IMR-90 (cell line): ENCODE measurements around the gene STARD4. TPM values are rescaled to one million over a fixed set of nuclear protein-coding genes. Genes with fewer than 3 reads are reported as not detected.
A peak's percentile ranks its signal among the peaks of the same experiment; 100 is the strongest.

Experiments
- ATAC-seq: fragments of 200-7000 bp; cut with Tn5 transposase; 2 replicates; pipeline ENCODE4 v1.9.1; 2020; ENCODE audit warnings: low read depth, mild to moderate bottlenecking, moderate library complexity
- BruUV-seq: library from RNA; stranded (reverse); fragments of 400-500 nt; replicated peaks from 2 replicates; lab custom pipeline; 2021; lab: Mats Ljungman, UMichigan
- CTCF ChIA-PET: fragments of 300-600 bp; formaldehyde crosslinking; extraction: SDS; loops from one replicate; lab custom pipeline; 2021; ENCODE audit warnings: antibody characterized with exemption; lab: Yijun Ruan, JAX
- POLR2A ChIA-PET: fragments of 300-600 bp; sonication (Branson Sonifier 250); formaldehyde crosslinking; loops from one replicate; lab custom pipeline; 2022; ENCODE audit warnings: antibody characterized with exemption; ENCODE audit not compliant: unreplicated experiment; lab: Charles Lee
- DNase-seq: peaks from one replicate; pipeline ENCODE4 v3.0.0; 2013
- H2AFZ ChIP-seq: replicated peaks from 2 replicates; pipeline ENCODE3; 2013; ENCODE audit warnings: low read length, mild to moderate bottlenecking; ENCODE audit not compliant: poor library complexity
- H2AK5ac ChIP-seq: 2 replicates; pipeline ENCODE4 v1.6.1; 2013; ENCODE audit warnings: low read depth, low read length, inconsistent platforms
- H2AK9ac ChIP-seq: replicated peaks from 2 replicates; pipeline ENCODE3; 2013; ENCODE audit warnings: mild to moderate bottlenecking, low read depth, low read length, moderate library complexity; ENCODE audit not compliant: poor library complexity
- H2BK120ac ChIP-seq: 2 replicates; pipeline ENCODE4 v1.6.1; 2013; ENCODE audit warnings: low read depth, low read length, inconsistent platforms
- H2BK15ac ChIP-seq: 3 replicates; pipeline ENCODE4 v1.6.1; 2013; ENCODE audit warnings: low read depth, low read length, inconsistent platforms
- H2BK20ac ChIP-seq: 2 replicates; pipeline ENCODE4 v1.6.1; 2013; ENCODE audit warnings: low read depth, mild to moderate bottlenecking, inconsistent platforms, low read length, moderate library complexity
- H2BK5ac ChIP-seq: 2 replicates; pipeline ENCODE4 v1.6.1; 2013; ENCODE audit warnings: mild to moderate bottlenecking, low read depth, low read length, inconsistent platforms; ENCODE audit not compliant: poor library complexity, severe bottlenecking
- H3K14ac ChIP-seq: replicated peaks from 2 replicates; pipeline ENCODE4 v1.6.1; 2013; ENCODE audit warnings: low read depth, low read length, inconsistent platforms
- H3K18ac ChIP-seq: 2 replicates; pipeline ENCODE4 v1.6.1; 2013; ENCODE audit warnings: low read depth, low read length, control low read depth
- H3K23ac ChIP-seq: 2 replicates; pipeline ENCODE4 v1.6.1; 2013; ENCODE audit warnings: low read depth, low read length, inconsistent platforms
- H3K27ac ChIP-seq: 2 replicates; pipeline ENCODE4 v1.5.1; 2013; ENCODE audit warnings: mild to moderate bottlenecking, control low read depth, low read length; ENCODE audit not compliant: insufficient read depth
- H3K27me3 ChIP-seq: 2 replicates; pipeline ENCODE4 v1.6.1; 2013; ENCODE audit warnings: low read length; ENCODE audit not compliant: control insufficient read depth, insufficient read depth
- H3K36me3 ChIP-seq: 2 replicates; pipeline ENCODE4 v1.6.1; 2013; ENCODE audit warnings: low read length, mixed read lengths; ENCODE audit not compliant: control insufficient read depth, insufficient read depth
- H3K4ac ChIP-seq: 2 replicates; pipeline ENCODE4 v1.6.1; 2013; ENCODE audit warnings: low read depth, low read length, inconsistent platforms
- H3K4me1 ChIP-seq: 2 replicates; pipeline ENCODE4 v1.6.1; 2013; ENCODE audit warnings: low read length, mixed read lengths; ENCODE audit not compliant: control insufficient read depth, insufficient read depth
- H3K4me2 ChIP-seq: 2 replicates; pipeline ENCODE4 v1.6.1; 2013; ENCODE audit warnings: low read depth, mild to moderate bottlenecking, control low read depth, low read length, moderate library complexity
- H3K4me3 ChIP-seq: 2 replicates; pipeline ENCODE4 v1.5.1; 2013; ENCODE audit warnings: low read depth, mild to moderate bottlenecking, control low read depth, low read length, moderate library complexity; ENCODE audit not compliant: insufficient read depth
- H3K56ac ChIP-seq: 2 replicates; pipeline ENCODE4 v1.6.1; 2013; ENCODE audit warnings: low read length, inconsistent platforms; ENCODE audit not compliant: insufficient read depth; ENCODE audit errors: extremely low read depth
- H3K79me1 ChIP-seq, 2 experiments: 2 replicates each; pipeline ENCODE4 v1.6.1; 2013; ENCODE audit warnings: low read length in 2 of 2, inconsistent platforms in 1 of 2, low read depth in 1 of 2
- H3K9ac ChIP-seq: 2 replicates; pipeline ENCODE4 v1.6.1; 2013; ENCODE audit warnings: low read depth, low read length, control low read depth
- H3K9me1 ChIP-seq: 2 replicates; pipeline ENCODE4 v1.6.1; 2013; ENCODE audit warnings: low read length, inconsistent platforms; ENCODE audit not compliant: insufficient read depth
- H3K9me3 ChIP-seq: 2 replicates; pipeline ENCODE4 v1.6.1; 2013; ENCODE audit warnings: low read length; ENCODE audit not compliant: control insufficient read depth, insufficient read depth
- H4K20me1 ChIP-seq: 2 replicates; pipeline ENCODE4 v1.6.1; 2013; ENCODE audit warnings: low read length, inconsistent platforms; ENCODE audit not compliant: insufficient read depth
- H4K5ac ChIP-seq: 2 replicates; pipeline ENCODE4 v1.6.1; 2013; ENCODE audit warnings: mild to moderate bottlenecking, low read depth, low read length, control low read depth
- H4K8ac ChIP-seq, 2 experiments: 2 replicates each; pipeline ENCODE4 v1.6.1; 2013; ENCODE audit warnings: low read depth in 2 of 2, low read length in 2 of 2, control low read depth in 1 of 2, inconsistent platforms in 1 of 2
- H4K91ac ChIP-seq: 2 replicates; pipeline ENCODE4 v1.6.1; 2013; ENCODE audit warnings: low read depth, low read length, inconsistent platforms; ENCODE audit not compliant: insufficient read depth
- BHLHE40 ChIP-seq: fragments of 150-350 bp; IDR thresholded peaks from 2 replicates; pipeline ENCODE4 v1.6.1; 2016; ENCODE audit warnings: mild to moderate bottlenecking, low read depth, low read length
- CEBPB ChIP-seq: IDR thresholded peaks from 2 replicates; pipeline ENCODE4 v1.6.1; 2012; ENCODE audit warnings: low read depth, low read length, improper control_type of control experiment
- CHD1 ChIP-seq: IDR thresholded peaks from 2 replicates; pipeline ENCODE4 v1.6.1; 2012; ENCODE audit warnings: low read depth, low read length, improper control_type of control experiment
- FOS ChIP-seq: fragments of 150-350 bp; IDR thresholded peaks from 2 replicates; pipeline ENCODE4 v1.6.1; 2016; ENCODE audit warnings: low read depth, low read length
- MAFK ChIP-seq: IDR thresholded peaks from 2 replicates; pipeline ENCODE4 v1.6.1; 2012; ENCODE audit warnings: low read depth, low read length, improper control_type of control experiment
- MAZ ChIP-seq: IDR thresholded peaks from 2 replicates; pipeline ENCODE4 v1.6.1; 2012; ENCODE audit warnings: low read depth, mild to moderate bottlenecking, low read length, improper control_type of control experiment, moderate library complexity, borderline replicate concordance
- MXI1 ChIP-seq: IDR thresholded peaks from 2 replicates; pipeline ENCODE4 v1.6.1; 2012; ENCODE audit warnings: low read depth, mild to moderate bottlenecking, low read length, moderate library complexity, borderline replicate concordance
- NFE2L2 ChIP-seq: fragments of 150-350 bp; IDR thresholded peaks from 2 replicates; pipeline ENCODE4 v1.6.1; 2016; ENCODE audit warnings: low read depth, mild to moderate bottlenecking, low read length
- POLR2A ChIP-seq: IDR thresholded peaks from 2 replicates; pipeline ENCODE4 v1.6.1; 2012; ENCODE audit warnings: mild to moderate bottlenecking, low read depth, low read length
- RAD21 ChIP-seq: IDR thresholded peaks from 2 replicates; pipeline ENCODE4 v1.6.1; 2012; ENCODE audit warnings: low read length, improper control_type of control experiment
- RFX5 ChIP-seq: IDR thresholded peaks from 2 replicates; pipeline ENCODE4 v1.8.0; 2012; ENCODE audit warnings: low read depth, mild to moderate bottlenecking, low read length, moderate library complexity
- SMC3 ChIP-seq: fragments of 150-350 bp; IDR thresholded peaks from 2 replicates; pipeline ENCODE4 v1.6.1; 2016; ENCODE audit warnings: low read depth, mild to moderate bottlenecking, antibody characterized with exemption, low read length, moderate library complexity
- WGBS, 2 experiments: methylation state at CpG; one replicate each; pipeline versions ENCODE4 v1.1.5 to v1.1.7; 2013; ENCODE audit warnings: missing lambda C conversion rate in 2 of 2; ENCODE audit not compliant: insufficient read length in 1 of 2; ENCODE audit errors: extremely low coverage in 2 of 2; 5-methylcytosine and 5-hydroxymethylcytosine counted together
- dilution Hi-C: fragments of 300-500 bp; cut with HindIII; formaldehyde crosslinking; loops from one replicate; pipeline ENCODE4 v1.14.3; 2018; ENCODE audit warnings: low sequenced_read_pairs; ENCODE audit not compliant: unreplicated experiment
- in situ Hi-C: fragments of 300-500 bp; cut with MboI; formaldehyde crosslinking; loops from 3 replicates; pipeline ENCODE4 v1.14.3; 2019; ENCODE audit warnings: low sequenced_read_pairs, inconsistent platforms, mixed read lengths
- intact Hi-C: fragments of 100-400 bp; cut with micrococcal nuclease; formaldehyde crosslinking; loops from 2 replicates; pipeline ENCODE4 v1.10.0; 2022
- polyA plus RNA-seq, 3 experiments: library from polyadenylated mRNA; depleted of rRNA; stranded (reverse); fragments of >200 nt; gene quantifications; 2 replicates each; pipeline ENCODE4 v1.2.3, GENCODE V29; 2012; ENCODE audit warnings: low replicate concordance in 1 of 3
- total RNA-seq: library from RNA; depleted of rRNA; stranded (reverse); fragments of >200 nt; gene quantifications from 2 replicates; pipeline ENCODE4 v1.2.3, GENCODE V29; 2012
- TF ChIP-seq, protein P1 (sequence below): conservative IDR thresholded peaks from 2 replicates; pipeline ENCODE4 v1.5.1; 2012; ENCODE audit warnings: mild to moderate bottlenecking, low read depth, low read length, improper control_type of control experiment
- TF ChIP-seq, protein P2 (sequence below): fragments of 150-350 bp; IDR thresholded peaks from 2 replicates; pipeline ENCODE4 v1.6.1; 2016; ENCODE audit warnings: low read depth, mild to moderate bottlenecking, low read length, moderate library complexity, borderline replicate concordance
- TF ChIP-seq, protein P3 (sequence below): fragments of 150-350 bp; IDR thresholded peaks from 2 replicates; pipeline ENCODE4 v1.6.1; 2017; ENCODE audit warnings: mild to moderate bottlenecking, antibody characterized with exemption, low read length, low read depth

The STARD4 gene
- total and polyA plus RNA-seq, 2 of the 4 experiments (the other 2 are of a cell fraction), result 21.5 to 30.3 TPM

DNA sequence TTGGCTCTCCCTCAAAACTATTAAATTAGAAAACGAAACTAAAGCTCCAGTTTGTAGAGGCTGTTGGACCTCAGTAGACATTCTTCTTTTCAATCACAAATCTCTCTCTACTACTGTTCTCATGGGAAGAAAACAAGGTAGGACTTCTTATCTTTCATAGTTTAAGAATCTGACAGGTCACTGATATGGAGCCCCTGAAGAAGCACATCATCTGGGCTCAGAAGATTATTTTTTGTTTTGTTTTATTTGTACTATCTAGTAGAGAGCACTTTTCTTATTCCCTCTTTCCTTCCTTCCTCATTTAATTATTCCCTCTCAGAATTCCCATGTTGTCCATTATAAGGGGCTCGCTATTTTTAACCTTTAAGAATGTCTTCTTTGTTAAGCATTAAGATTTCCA is 26.3 kb downstream of the STARD4 start:
- Histone ChIP-seq H2BK5ac (peak overlapping the region; percentile 38), H3K27ac (no peak overlapping the region), H3K4me2 (peak overlapping the region; percentile 91; the same call in 1 of the 2 replicates), H3K4ac (no peak overlapping the region), H3K56ac (no peak overlapping the region), H3K18ac (no peak overlapping the region), H2BK120ac (no peak overlapping the region; the same call in 1 of the 2 replicates), H2AK9ac (no peak overlapping the region), H3K79me1 (no peaks in the 10 kb centered on the region), H4K8ac (peak overlapping the region; percentile 35 to 49; a peak in 1 of 4 replicates), H3K23ac (no peak overlapping the region), H3K9ac (no peak overlapping the region), H3K36me3 (no peaks in the 10 kb centered on the region), H3K4me1 (peaks cover 2% of the 10 kb centered on the region; the same call in 1 of the 2 replicates), H3K9me3 (no peaks in the 10 kb centered on the region), H4K91ac (no peak overlapping the region), H3K14ac (no peak overlapping the region), H3K9me1 (no peaks in the 10 kb centered on the region), H3K27me3 (no peaks in the 10 kb centered on the region), H2AFZ (no peak overlapping the region), H4K20me1 (no peaks in the 10 kb centered on the region), H2AK5ac (no peak overlapping the region), H4K5ac (no peak overlapping the region), H2BK20ac (no peak overlapping the region), H3K4me3 (no peak overlapping the region), H2BK15ac (no peak overlapping the region)
- BruUV-seq, result no TSS peak
- dilution Hi-C loops (no loop called here), intact Hi-C loops (no loop called here), in situ Hi-C loops (no loop called here)
- CTCF ChIA-PET, result interaction anchor here (0.7 kb wide), 2 partner anchors 249 to 1336 kb away, joined by 3 read pairs; no protein-coding TSS in a partner anchor
- no peak for TF ChIP-seq CEBPB
- TF ChIP-seq, protein P1, sequence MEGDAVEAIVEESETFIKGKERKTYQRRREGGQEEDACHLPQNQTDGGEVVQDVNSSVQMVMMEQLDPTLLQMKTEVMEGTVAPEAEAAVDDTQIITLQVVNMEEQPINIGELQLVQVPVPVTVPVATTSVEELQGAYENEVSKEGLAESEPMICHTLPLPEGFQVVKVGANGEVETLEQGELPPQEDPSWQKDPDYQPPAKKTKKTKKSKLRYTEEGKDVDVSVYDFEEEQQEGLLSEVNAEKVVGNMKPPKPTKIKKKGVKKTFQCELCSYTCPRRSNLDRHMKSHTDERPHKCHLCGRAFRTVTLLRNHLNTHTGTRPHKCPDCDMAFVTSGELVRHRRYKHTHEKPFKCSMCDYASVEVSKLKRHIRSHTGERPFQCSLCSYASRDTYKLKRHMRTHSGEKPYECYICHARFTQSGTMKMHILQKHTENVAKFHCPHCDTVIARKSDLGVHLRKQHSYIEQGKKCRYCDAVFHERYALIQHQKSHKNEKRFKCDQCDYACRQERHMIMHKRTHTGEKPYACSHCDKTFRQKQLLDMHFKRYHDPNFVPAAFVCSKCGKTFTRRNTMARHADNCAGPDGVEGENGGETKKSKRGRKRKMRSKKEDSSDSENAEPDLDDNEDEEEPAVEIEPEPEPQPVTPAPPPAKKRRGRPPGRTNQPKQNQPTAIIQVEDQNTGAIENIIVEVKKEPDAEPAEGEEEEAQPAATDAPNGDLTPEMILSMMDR, result no peak
- TF ChIP-seq RAD21, result no peak
- no peak for TF ChIP-seq CHD1
- TF ChIP-seq MXI1, result no peak
- no peak for TF ChIP-seq POLR2A
- no peak for TF ChIP-seq NFE2L2
- TF ChIP-seq FOS, result no peak
- TF ChIP-seq, protein P2, sequence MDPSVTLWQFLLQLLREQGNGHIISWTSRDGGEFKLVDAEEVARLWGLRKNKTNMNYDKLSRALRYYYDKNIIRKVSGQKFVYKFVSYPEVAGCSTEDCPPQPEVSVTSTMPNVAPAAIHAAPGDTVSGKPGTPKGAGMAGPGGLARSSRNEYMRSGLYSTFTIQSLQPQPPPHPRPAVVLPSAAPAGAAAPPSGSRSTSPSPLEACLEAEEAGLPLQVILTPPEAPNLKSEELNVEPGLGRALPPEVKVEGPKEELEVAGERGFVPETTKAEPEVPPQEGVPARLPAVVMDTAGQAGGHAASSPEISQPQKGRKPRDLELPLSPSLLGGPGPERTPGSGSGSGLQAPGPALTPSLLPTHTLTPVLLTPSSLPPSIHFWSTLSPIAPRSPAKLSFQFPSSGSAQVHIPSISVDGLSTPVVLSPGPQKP, result no peak
- TF ChIP-seq BHLHE40, result no peak
- TF ChIP-seq, protein P3, sequence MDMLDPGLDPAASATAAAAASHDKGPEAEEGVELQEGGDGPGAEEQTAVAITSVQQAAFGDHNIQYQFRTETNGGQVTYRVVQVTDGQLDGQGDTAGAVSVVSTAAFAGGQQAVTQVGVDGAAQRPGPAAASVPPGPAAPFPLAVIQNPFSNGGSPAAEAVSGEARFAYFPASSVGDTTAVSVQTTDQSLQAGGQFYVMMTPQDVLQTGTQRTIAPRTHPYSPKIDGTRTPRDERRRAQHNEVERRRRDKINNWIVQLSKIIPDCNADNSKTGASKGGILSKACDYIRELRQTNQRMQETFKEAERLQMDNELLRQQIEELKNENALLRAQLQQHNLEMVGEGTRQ, result no peak
- no peak for TF ChIP-seq SMC3
- TF ChIP-seq MAFK, result no peak
- TF ChIP-seq RFX5, result no peak
- TF ChIP-seq MAZ, result no peak
- 0 out of 2 replicates have a peak, but pooled peaks have one; percentile 11 for ATAC-seq
- DNase-seq, result no peak
- no CpG with 5 or more reads among the region's 2 CpGs for WGBS, 2 experiments
- POLR2A ChIA-PET, result no interaction called here
